ENCODE results near the gene NUP205.

NUP205 gene, protein sequence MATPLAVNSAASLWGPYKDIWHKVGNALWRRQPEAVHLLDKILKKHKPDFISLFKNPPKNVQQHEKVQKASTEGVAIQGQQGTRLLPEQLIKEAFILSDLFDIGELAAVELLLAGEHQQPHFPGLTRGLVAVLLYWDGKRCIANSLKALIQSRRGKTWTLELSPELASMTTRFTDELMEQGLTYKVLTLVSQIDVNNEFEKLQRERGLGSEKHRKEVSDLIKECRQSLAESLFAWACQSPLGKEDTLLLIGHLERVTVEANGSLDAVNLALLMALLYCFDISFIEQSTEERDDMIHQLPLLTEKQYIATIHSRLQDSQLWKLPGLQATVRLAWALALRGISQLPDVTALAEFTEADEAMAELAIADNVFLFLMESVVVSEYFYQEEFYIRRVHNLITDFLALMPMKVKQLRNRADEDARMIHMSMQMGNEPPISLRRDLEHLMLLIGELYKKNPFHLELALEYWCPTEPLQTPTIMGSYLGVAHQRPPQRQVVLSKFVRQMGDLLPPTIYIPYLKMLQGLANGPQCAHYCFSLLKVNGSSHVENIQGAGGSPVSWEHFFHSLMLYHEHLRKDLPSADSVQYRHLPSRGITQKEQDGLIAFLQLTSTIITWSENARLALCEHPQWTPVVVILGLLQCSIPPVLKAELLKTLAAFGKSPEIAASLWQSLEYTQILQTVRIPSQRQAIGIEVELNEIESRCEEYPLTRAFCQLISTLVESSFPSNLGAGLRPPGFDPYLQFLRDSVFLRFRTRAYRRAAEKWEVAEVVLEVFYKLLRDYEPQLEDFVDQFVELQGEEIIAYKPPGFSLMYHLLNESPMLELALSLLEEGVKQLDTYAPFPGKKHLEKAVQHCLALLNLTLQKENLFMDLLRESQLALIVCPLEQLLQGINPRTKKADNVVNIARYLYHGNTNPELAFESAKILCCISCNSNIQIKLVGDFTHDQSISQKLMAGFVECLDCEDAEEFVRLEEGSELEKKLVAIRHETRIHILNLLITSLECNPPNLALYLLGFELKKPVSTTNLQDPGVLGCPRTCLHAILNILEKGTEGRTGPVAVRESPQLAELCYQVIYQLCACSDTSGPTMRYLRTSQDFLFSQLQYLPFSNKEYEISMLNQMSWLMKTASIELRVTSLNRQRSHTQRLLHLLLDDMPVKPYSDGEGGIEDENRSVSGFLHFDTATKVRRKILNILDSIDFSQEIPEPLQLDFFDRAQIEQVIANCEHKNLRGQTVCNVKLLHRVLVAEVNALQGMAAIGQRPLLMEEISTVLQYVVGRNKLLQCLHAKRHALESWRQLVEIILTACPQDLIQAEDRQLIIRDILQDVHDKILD (N-terminal part only)

DNA sequence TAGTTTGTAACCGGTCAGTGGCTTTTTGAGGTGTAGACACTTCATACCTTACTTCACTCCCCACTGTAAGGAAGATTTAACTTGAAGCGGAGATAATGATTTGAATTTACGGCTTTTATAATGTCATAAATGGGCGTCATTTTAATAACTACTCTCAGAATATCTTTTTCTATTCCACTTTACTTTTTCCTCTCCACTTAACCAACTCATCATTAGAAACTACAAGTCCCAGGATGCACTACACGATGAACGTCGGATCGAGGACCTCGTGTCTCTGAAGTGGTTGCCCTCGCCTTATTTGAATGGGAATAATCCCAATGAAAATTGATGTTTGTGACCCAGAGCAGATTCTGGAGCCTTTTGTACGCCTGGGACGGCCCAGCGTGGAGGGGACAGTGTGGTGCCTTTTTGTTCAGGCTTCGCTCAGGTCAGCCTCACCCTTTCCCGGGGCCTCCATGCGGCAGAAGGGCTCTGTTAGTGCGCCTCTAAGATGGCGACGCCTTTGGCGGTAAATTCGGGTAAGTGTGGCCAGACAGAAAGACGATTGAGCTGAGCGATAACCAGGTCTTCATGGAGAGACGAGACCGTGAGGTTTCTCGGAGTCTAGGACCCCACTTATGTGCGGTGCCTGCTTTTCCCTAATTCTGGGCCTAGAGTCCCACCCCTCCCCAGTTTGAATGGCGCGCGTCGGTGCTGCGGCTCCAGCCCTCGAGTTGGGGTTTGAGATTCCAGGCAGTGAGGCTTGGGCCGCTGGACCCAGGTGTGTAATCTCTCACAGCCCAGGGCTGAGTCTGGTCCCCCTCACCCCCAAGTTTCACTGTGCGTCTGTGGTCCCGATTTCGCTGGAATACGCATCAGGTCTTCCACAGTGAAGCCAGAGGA is at the start of gene NUP205:
Gene NUP205 (plus strand): TSS at position 463 of the 882 bp plus-strand sequence. CDS start 28 bp downstream, at position 491.
- DNase-seq (ENCODE audit: extremely low read depth in 1 of 2, low read depth in 1 of 2), result peak; percentile 42 to 49

DNA sequence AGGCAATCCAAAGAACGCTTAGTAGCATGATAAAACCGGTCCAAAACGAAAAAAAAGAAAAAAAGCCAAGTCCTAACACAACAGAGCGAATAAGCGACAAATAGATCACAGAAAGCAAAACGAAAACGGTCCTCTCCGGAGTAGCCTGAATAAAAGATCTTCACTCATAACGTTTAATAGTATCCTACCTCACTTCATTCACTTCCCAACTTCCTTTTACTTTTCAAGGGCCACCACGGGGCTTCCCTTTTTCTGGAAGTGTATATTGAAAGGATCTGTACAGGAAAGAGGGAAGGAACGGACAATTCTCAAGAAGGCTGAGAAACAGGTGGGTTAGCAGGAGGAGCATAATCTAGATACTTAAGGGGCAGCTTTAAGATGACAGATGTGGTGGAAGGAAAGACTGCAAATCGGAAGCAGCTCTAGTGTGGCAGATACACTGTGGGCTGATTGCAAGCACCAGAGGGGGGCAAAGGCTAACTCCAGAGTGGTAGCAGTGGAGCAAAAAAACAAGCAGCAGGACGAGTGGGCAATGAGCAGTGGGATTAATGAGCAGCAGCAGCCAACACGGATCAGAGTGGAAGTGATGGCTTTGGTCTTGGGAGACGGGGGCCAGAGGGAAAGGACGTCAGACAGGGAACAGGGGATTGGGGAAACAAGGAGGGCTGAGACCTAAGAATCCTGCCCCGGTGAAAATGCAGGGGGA is 48.7 kb upstream of the NUP205 start:
- DNase-seq (ENCODE audit: extremely low read depth in 1 of 2, low read depth in 1 of 2), result peak in 1 of 2 donors; percentile 16

DNA sequence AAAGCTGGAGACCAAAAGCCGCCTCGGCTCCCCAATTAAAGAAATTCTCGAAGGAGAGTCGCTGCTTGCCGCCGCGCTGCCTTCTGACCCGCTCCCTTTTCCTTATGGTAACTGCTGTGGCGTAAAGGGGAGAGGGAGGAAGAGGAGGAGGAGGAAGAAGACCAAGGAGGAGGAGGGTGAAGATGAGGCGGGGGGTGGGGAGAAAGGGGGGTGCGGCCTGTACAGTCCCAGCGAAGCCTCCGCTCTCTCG is 48.2 kb upstream of the NUP205 start:
- no peak for DNase-seq (ENCODE audit: extremely low read depth in 1 of 2, low read depth in 1 of 2)

DNA sequence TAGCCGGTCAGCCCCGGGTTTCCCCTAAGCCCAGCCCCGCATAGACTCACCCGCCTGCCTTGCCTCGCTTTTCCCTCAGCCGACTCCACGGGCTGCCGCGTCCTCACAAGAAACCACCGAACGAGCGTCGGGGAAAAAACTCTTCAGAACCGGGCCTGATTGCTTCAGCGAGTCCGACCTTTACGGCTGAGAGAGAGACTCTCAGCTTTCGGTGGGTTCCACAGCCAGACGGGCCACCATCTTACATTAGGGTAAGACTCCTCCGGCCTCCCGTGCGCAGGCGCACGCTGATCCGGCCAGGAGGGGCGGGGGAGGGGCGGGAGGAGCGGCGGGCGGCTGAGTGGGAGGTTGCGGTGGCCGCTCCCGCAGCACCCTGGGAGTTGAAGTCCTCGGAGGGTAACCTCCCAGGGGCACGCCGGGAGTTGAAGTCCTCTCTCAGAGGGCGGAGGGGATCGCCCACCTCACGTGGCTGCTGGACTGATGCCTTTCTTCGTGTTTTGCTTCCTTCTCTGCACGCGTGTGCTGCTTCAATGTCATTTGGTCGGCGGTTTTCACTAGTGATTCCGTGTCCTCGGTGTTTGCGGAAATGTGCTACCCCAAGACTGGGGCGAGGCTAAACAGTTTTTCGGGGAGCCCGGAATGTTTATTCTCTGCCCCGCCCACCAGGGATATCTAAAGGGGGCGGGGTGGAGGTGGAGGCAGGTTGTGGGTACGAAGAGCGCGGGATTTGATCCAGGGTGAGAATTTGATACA is 47.7 kb upstream of the NUP205 start, which contains the start of gene CNOT4:
Gene CNOT4 (minus strand): TSS at position 264 of the 753 bp plus-strand sequence. CDS start 71,771 bp downstream, outside the sequence.
- peak; percentile 93 to 96 for DNase-seq (ENCODE audit: extremely low read depth in 1 of 2, low read depth in 1 of 2)

DNA sequence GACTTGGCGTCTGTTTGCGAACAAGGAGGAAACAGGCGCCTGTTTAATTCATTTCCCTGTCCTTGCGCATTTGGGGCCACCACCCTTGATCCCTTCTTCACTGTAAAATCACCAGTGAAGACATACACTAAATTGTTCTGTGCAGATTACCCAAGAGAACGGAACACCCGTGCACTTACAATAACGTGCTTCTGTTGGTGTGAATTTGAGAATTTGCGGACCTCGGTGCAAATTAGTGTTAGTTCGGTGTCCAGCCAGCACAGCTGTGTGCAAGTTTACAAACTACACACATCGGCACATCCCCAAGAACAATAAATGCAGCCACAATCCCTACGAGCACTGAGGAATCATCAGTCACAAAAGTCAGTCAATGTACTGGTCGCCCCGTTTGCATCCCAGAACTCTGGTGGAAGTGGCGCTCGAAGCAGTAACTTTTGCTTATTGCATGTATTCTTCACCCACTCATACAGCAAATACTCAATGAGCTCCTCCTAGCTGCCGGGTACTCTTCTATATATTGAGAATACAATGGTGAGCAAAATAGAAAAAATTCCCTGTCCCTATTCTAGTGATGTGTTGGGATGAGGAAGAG is 47.0 kb upstream of the NUP205 start:
- no peak for DNase-seq (ENCODE audit: extremely low read depth in 1 of 2, low read depth in 1 of 2)

DNA sequence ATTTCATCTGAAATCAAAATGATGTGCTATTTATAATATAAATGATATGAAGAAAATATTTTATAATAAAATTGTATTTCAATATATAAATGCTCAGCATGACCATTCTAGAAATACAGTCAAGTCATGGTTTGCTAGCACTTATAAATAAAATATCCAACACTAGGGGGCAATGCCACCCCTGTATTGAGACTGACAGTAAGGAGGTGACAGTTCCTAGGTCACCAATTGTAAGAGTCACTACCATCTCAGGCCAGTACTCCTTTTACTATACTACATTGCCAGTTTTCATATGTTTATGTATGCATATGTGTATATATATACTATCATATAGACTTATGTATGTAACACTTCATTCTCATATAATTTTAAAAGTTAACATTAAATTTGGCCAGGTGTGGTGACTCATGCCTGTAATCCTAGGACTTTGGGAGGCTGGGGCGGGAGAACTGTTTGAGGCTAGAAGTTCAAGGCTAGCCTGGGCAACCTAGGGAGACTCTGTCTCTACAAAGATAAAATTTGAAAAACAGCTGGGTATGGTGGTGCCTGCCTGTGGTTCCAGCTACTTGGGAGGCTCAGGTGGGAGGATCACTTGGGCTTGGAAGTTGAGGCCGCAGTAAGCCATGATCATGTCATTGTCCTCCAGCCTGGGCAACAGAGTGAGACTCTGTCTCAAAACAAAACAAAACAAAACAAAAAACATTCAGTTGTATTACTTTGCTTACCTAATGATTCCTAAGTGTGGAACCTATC is 45.4 kb upstream of the NUP205 start:
- DNase-seq (ENCODE audit: extremely low read depth in 1 of 2, low read depth in 1 of 2), result no peak

DNA sequence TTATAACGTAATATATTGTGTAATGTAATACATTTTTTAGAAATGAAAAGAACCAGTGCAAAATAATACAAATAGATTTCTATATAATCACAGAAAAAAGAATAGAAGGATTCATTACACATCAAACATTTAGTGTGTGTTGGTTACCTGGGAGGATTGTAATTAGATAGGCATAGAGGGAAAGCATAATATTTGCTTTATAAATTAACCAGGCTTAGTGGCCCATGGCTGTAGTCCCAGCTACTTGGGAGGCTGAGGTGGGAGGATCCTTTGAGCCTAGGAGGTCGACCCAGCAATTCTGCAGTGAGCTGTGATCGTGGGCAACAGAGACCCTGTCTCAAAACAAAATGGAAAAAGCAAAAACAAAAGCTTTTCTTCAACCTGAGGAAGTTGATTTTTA is 42.9 kb upstream of the NUP205 start:
- no peak for DNase-seq (ENCODE audit: extremely low read depth in 1 of 2, low read depth in 1 of 2)

DNA sequence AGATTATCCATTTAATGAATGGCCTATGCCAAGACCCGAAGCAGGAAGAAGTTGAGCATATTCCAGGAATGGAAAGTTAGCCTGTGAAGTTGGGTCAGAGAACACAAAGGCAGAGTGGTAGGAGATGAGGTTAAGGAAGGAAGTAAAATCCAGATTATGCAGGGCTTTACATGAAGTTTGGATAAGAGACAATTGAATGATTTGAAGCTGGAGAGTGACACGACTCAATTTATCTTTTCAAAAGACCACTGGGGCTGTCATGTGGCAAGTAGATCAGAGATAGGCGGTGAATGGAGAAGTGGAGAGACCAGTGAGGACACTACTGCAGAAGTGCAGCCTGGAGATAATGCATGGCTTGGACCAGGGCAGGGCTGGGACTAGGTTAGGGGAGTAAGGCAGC is 40.7 kb upstream of the NUP205 start:
- DNase-seq (ENCODE audit: extremely low read depth in 1 of 2, low read depth in 1 of 2), result no peak

DNA sequence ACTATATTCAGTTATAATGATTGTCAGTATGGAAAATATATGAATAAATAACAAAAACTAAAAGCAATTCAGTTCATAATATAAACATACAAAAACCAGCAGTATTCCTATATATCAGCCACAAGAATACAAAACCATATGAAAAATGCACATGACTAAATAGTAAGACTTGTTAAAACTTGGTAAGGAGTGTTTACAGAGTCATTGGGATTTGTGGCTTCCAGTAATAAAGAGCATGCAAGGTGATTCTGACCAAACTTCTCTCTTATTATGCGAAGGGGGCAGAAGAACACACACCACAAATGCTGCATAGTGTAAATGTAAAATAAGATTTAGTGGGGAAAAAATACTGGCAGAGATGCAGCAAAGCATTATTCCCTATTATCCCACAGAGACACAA is 39.0 kb upstream of the NUP205 start:
- DNase-seq (ENCODE audit: extremely low read depth in 1 of 2, low read depth in 1 of 2), result no peak

DNA sequence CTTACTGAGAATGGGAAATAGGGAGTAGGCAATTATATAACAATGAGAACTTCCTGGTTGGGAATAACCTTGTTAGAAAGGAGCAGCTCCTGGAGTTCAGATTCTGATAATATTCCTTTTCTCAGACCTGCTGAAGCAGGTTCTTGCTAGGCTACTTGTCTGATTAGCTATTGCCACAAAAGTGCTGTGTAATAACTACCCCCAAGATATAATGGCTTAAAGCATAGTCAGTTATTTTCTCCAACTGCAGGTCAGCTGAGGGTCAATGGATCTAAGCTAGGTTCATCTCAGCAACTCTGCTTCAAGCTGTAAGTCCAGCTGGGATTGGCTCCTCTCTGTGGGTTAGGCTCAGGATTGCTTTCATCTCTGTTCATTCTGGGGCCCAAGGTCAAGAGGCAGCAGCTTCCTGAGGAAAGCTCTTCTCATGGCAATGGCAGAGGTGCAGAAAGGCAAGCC is 38.5 kb upstream of the NUP205 start:
- DNase-seq (ENCODE audit: extremely low read depth in 1 of 2, low read depth in 1 of 2), result no peak

DNA sequence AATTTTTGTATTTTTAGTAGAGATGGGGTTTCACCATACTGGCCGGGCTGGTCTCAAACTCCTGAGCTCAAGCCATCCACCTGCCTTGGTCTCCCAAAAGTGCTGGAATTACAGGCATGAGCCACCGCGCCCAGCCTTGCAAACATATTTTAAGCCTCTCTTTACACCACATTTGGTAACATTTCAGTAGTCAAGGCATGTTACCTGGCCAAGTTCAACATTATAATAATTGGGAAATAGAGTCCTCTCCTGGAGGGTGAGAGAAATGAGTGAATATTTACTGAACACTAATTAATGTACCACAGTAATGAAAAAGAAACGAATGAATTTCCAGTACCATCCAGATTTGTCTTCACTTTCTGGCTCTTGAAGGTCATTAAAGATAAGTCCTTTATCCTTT is 37.8 kb upstream of the NUP205 start:
- no peak for DNase-seq (ENCODE audit: extremely low read depth in 1 of 2, low read depth in 1 of 2)

DNA sequence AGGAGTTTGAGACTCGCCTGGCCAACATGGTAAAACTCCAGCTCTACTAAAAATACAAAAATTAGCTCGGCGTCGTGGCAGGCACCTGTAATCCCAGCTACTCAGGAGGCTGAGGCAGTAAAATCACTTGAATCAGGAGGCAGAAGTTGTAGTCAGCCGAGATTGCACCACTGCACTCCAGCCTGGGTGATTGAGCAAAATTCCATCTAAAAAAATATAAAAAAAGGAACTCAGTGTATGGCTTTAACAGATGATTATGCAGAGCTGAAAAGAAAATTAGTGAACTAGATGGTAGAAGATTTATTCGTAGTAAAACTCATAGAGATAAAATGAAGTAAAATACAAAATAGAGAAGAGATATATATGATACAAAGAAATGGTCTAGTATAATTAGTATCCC is 35.2 kb upstream of the NUP205 start:
- no peak for DNase-seq (ENCODE audit: extremely low read depth in 1 of 2, low read depth in 1 of 2)

DNA sequence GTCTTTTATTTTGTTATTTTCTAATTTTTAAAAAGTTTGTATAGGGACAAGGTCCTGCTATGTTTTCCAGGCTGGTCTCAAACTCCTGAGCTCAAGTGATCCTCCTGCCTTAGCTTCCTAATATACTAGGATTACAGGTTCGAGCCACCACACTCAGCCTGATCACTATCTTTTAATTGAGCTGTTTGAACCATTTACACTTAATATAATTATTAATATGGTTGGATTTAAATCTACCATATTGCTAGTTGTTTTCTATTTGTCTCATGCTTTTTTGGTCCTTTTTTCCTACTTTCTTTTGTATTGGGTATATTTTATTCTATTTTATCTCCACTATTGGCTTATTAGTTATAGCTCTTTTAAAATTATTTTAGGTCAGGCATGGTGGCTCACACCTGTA is 34.6 kb upstream of the NUP205 start:
- DNase-seq (ENCODE audit: extremely low read depth in 1 of 2, low read depth in 1 of 2), result no peak

DNA sequence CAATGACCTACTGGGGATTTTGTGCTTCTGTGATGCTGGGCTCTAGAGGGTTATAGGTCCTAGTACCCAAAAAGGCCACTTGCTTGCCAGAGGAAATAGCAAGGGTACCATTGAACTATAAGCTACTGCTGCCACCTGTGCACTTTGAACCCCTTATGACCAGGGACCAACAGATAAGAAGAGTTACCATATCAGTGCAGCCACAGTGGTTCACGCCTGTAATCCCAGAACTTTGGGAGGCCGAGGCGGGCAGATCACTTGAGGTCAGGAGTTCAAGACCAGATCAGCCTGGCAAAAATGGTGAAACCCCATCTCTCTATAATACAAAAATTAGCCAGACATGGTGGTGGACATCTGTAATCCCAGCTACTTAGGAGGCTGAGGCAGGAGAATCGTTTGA is 32.3 kb upstream of the NUP205 start:
- DNase-seq (ENCODE audit: extremely low read depth in 1 of 2, low read depth in 1 of 2), result no peak

DNA sequence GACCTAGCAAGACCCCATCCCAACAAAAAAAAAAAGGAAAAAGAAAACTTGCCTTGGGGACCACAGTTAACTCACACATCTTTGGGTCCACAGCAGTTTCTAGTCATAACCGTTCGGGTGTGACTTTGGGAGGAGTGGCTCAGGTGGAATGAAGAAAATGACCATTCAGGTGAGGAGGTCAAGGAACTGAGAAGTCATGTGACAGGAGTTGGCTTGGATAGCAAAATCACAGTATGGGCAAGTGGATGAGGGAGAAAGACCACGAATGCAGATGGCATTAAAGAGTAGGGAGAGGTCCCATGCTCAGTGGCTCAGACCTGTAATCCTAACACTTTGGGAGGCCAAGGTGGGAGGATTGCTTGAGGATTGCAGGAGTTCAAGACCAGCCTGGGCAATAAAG is 30.7 kb upstream of the NUP205 start:
- no peak for DNase-seq (ENCODE audit: extremely low read depth in 1 of 2, low read depth in 1 of 2)

DNA sequence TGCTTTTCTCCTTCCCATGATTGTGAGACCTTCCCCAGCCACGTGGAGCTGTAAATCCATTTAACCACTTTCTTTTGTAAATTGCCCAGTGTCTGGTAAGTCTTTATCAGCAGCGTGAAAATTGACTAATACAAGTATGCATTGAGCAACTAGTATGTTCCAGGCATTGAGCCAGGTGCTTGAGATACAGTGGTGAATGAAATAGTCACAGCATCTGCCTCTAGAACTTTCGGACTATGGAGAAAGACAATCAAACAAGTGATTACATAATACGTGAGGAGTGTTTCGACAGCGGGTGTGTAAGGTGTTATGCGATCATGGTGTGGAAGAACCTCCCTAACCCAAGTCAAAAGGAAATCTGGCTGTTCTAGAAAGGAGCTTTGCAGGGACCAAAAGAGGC is 21.6 kb upstream of the NUP205 start:
- no peak for DNase-seq (ENCODE audit: extremely low read depth in 1 of 2, low read depth in 1 of 2)

DNA sequence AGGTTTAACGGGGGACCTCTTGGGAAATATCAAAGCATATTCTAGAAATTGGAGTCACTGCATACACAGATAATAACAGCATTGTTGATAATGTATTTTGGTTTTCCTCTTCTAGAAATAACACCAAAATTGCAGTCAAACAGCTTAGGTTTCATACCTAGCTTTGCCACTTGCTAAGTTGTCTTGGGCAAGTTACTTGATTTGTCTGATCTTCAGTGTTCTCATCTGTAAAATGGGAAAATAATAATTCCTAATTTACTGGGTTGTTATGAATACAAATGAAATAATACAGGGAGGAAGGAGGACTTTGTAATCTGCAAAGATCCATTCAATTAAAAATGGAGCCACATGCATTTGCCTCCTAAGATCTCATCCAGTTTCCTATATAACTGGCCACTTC is 20.3 kb upstream of the NUP205 start:
- DNase-seq (ENCODE audit: extremely low read depth in 1 of 2, low read depth in 1 of 2), result no peak

DNA sequence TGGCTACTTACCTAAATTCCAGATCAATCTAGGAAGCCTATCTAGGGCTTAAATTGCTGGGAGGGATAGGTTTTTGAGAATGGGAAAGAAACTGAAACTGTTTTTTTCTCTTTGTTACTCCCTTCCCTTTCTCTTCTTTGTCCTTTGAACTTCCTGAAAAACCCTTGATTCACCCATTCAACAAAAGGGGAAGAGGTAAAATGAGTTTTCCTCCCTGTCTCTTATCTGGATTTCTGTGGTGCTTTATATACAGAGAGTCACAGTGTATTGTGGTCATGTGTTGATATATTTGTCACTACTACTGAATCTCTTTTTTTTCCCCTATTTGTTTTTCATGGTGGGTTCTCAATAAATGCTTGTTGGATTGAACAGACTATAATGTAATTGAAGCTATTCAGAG is 19.8 kb upstream of the NUP205 start:
- DNase-seq (ENCODE audit: extremely low read depth in 1 of 2, low read depth in 1 of 2), result no peak

All from stimulated activated CD8-positive, alpha-beta memory T cell treated with anti-CD3 and anti-CD28 coated beads, Interleukin-7, amount 100 ng/mL, for 48 hours (primary cell).